ENCODE data around the gene SNX8. TPM values are rescaled to one million over a fixed set of nuclear protein-coding genes. Genes with fewer than 3 reads are reported as not detected.

SNX8 gene
- total and polyA plus RNA-seq, 9 of the 15 experiments (the other 6 are each of a cell fraction or from before 2014, with no cell fraction given) = 2.7 to 51.6 (median 16.9) TPM

GRCh38 chr7:2241580-2242540 lies 72.4 kb downstream of the SNX8 start, which contains the start of the genes MRM2 and NUDT1 (continued):
- TF ChIP-seq ESRRA (IDR thresholded peaks at IDR 0.05; ENCODE audit: borderline replicate concordance, low read depth) = peak; percentile 41; the same call in 1 of the 2 replicates
- TF ChIP-seq MLLT1 (IDR thresholded peaks at IDR 0.05) = no peak
- no peak for TF ChIP-seq HMBOX1 (IDR thresholded peaks at IDR 0.05)
- no peak for TF ChIP-seq ATF4 (CRISPR knock-in tag; IDR thresholded peaks at IDR 0.05)
- TF ChIP-seq NONO (IDR thresholded peaks at IDR 0.05; ENCODE audit: low read depth in 2 of 2, low read length in 1 of 2) = peak; percentile 56 to 84; a peak in 3 of 4 replicates
- no peak for TF ChIP-seq HNRNPH1 (optimal IDR thresholded peaks at IDR 0.05; ENCODE audit: low read depth, low read length)
- TF ChIP-seq TFAM (CRISPR knock-in tag; conservative IDR thresholded peaks at IDR 0.05) = no peak
- no peak for TF ChIP-seq RCOR1 (IDR thresholded peaks at IDR 0.05; ENCODE audit: borderline replicate concordance in 1 of 2, low read depth in 2 of 2, low read length in 2 of 2)
- TF ChIP-seq BCL6 (CRISPR knock-in tag; IDR thresholded peaks at IDR 0.05) = no peak
- no peak for TF ChIP-seq ZNF639 (CRISPR knock-in tag; conservative IDR thresholded peaks at IDR 0.05 in 1 of 2, IDR thresholded peaks at IDR 0.05 in 1 of 2)
- TF ChIP-seq ZNF121 (CRISPR knock-in tag; conservative IDR thresholded peaks at IDR 0.05) = no peak
- no peak for TF ChIP-seq ZNF584 (CRISPR knock-in tag; IDR thresholded peaks at IDR 0.05; ENCODE audit: low read depth)

Data from K562 (cell line).